Right forelimb (tissue), 1 donor: ENCODE measurements around the gene PSMD8.
"Not testable (repeated sequence)": the region's sequence is repeated elsewhere in the genome, so short reads cannot be mapped to it uniquely, and the experiment has no call there.

Experiments used
- DNase-seq: peaks from one replicate; pipeline ENCODE4 v3.0.0-alpha.2; 2018

Gene PSMD8

GRCh38 chr19:38411898-38412297, 37.5 kb downstream of the PSMD8 start:
- not testable (repeated sequence) for DNase-seq

DNA sequence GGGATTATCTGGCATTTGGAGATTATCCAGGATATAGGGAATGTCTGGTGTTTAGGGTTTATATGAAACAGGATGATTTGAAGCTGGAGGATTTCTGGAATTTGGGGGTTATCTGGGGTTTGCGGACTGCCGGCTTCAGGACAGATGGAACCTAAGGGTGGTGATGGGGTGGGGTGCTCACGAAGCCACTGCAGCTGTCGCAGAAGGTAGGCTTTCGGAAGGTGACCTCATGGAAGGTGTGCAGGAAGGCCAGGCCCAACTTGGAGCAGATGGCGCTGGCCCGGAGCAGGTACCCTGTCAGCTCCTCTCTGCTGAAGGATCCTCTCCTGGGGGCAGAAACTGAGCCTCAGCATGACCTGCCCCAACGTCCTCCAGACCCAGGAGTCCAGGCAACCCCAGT, 38.1 kb downstream of the PSMD8 start:
- DNase-seq: no peak

GRCh38 chr19:38412961-38413360, 38.6 kb downstream of the PSMD8 start:
- DNase-seq: no peak

DNA sequence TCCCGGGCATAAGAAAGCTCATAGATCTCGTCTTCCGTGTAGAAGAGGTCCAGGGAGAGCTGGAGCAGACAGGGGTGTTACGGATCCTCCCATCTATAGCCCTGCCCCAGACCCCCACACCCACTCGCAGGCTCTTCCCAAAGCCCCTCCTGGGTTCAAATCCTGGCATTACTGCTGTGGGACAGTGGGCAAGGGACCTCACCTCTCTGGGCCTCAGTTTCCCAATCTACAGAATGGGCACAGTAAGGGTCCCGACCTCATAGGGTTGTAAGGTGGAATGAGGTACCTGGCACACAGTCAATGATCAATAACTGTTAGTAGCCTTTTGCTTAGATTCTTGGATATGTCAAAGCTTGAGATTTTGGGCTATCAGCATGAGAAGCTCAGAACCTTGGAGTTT, 39.0 kb downstream of the PSMD8 start:
- no peak for DNase-seq

DNA sequence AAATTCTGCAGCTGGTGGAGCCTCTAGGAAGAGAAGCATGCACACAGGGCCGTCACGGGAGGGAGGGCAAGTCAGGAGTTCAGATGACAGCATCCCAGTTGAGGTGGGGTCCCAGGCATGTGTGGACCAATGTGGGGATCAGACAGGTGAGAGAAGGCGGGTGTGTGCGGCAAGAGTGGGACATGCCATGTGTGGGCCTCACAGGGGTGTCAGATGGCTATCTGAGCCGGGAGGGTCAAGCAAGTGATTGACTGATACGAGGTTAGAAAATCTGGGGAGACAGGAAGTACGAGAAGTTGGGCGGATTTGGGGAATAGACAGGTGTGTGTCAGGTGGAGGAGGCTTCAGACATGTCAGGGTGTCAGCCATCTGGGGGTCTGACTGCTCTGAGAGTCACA, 42.8 kb downstream of the PSMD8 start:
- no peak for DNase-seq

DNA sequence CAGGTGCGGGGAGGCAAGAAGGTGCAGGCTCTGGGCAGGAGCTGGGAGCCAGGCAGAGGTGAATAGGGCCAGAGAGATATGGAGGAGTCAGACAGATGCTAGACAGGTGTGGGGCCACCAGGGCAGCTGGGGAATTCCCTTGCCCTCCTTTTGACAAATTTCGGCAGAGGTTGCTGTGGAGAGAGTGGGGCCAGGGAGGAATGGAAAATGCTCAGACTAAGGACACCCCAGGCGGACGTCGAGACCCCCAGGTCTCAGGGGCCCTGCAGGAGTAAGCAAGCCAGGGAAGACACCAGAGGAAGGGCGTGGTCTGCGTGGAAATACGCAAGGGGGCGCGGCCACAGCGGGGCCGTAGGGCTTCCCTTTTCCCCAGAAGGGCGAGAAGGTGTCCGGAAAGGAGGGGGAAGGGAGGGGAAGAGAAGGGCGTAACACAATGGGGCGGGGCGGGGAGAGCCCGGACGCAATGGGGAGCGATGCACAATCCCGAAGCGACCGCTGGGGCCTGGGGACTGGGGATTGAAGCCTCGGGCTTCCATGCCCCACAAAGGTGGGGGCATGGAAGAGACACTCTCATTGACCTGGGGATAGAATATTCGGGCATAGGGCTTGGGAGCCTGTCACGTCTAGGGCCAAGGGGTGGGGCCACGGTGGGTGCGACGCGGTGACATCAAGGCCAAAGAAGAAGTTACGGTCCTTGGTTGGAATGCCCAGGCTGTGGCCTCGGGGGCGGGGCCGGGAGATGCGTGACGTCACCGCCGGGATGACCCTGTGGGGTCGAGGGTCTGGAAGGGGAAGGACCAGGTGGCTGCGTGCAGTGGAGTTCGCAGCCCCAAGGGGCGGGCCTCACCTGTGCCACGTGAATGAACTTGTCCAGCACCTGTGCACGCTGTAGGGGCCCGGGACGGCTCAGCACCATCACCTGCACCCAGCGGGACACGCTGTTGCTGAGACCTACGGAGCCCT, 43.5 kb downstream of the PSMD8 start:
- DNase-seq: no peak

DNA sequence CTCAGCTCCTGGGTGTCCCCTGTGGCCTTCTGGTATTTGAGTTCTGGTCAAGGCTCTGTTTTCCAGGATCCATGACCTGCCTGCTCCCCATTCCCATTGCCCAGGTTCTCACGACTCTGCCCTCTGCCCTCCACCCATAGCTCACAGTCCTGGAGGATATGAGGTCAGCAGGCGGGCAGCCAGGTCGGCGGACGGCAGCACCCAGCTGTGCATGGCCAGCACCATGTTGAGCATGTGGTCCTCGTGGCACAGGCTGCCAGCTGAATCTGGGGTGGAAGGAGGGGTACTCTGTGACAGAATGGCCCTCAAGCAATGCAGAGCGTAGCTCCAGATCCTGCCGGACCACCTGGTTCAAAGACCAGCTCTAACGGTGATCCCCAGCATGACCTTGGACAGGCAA, 46.6 kb downstream of the PSMD8 start:
- no peak for DNase-seq

GRCh38 chr19:38421856-38422255, 47.5 kb downstream of the PSMD8 start:
- no peak for DNase-seq

- DNase-seq: no peak
Observed at GRCh38 chr19:38422438-38422837, 48.1 kb downstream of the PSMD8 start.

GRCh38 chr19:38424272-38424671, 49.9 kb downstream of the PSMD8 start:
- DNase-seq: no peak

DNA sequence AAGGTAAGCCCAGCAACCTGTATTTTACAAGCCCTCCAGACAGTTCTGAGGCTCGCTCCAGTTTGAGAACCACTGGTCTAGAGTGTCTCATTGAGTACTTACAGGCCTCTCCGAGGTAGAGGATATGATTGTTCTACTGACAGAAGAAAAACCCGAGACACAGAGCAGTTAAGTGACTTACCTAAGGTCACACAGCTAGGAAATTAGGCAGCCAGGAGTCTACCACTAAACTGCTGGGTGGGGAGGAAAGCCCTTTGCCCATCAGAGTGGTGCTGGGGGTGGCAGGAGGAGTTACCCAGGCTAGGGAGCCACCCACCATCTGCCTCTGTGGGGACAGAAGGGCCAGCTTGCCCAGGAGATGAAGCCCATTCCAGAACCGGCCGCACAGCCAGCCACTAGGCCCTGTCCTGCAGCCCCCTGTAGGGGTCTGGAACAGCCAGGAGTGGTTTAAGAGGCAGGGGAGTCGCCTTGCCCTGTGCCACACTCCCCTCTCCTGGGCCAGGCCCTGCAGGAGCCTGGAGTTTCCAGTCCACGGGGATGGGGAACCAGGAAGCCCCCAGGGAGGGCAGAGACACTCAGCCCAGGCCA, 50.9 kb downstream of the PSMD8 start:
- DNase-seq: no peak

DNA sequence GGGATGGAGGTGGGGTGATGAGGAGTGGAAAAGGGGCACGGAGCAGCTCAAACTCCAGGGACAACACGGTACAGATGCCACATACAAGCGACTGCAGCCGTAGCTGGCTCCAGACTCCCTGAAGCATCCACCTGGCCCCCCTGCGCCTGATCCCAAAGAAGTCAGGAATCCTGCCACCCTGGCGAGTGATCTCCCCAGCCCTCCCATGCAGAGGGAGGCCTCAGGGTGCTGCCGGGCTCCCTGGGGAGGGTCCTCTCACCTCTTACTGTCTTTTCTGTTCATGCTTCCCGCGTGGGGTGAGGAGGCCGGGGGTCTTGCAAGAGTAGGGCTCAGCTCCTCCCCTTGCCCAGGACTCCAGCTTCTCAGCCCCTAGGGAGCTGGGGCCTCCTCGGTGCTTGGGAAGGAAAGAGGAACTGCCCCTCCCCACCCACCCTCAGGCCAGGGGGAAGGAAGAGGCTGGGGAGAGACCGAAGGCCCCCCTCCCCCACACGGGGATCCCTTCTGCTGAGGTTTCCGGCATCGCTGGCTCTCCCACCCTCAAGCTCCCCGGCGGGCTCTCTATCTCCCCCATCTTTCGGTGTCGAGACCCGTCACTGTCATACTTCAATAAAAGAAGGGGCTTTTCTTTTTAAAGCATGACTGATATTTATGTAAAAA, 51.6 kb downstream of the PSMD8 start, which contains the start of gene RASGRP4:
Gene RASGRP4 (minus strand): TSS at position 410 of the 657 bp plus-strand sequence. CDS start 128 bp downstream, at position 282.
- DNase-seq: no peak

DNA sequence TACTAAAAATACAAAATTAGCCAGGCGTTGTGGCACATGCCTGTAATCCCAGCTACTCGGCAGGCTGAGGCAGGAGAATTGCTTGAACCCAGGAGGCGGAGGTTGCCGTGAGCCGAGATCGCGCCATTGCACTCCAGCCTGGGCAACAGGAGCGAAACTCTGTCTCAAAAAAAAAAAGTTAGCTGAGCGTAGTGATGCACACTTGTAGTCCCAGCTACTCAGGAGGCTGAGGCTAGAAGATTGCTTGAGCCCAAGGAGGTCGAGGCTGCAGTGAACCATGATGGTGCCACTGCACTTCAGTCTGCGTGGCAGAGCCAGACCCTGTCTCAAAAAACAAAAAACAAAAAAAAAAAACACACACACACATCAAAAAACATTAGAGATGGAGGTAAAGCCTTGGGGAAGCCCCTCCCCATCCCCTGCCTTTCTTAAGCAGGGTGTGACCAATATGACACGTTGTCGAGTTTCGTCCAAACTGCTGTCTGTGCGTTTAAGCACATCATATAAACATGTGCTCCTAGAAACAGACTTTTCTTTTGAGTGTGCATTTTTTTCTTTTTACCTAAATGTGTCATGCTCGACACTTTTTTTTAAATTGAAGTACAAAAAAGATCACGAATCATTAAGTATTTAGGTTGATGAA, 52.8 kb downstream of the PSMD8 start:
- DNase-seq: not testable (repeated sequence)

GRCh38 chr19:38429055-38429810, 54.9 kb downstream of the PSMD8 start:
- no peak for DNase-seq

DNA sequence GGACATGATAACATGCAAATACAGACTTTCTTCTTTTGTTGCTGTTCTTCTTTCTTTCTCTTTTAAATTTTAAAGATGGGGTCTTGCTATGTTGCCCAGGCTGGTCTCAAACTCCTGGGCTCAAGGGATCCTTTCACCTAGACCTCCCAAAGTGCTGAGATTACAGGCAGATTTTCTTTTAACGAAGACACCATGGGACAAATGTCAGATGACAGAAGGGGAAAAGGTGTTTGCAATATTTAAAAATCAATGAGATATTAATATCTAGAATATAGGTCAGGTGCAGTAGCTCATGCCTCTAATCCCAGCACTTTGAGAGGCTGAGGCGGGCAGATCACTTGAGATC, 55.4 kb downstream of the PSMD8 start:
- no peak for DNase-seq

DNA sequence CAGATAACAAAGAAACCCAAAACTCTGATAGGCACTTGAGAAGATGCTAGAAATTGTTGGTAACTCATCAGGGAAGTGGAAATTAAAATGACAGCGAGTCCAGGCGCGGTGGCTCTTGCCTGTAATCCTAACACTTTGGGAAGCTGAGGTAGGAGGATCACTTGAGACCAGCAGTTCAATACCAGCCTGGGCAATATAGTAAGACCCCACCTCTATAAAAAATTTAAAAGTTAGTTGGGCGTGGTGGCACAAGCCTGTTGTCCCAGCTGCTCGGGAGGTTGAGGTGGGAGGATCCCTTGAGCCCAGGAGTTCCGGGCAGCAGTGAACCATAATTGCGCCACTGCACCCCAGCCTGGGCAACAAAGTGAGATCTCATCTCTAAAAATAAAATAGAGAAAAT, 56.6 kb downstream of the PSMD8 start:
- DNase-seq: no peak

DNA sequence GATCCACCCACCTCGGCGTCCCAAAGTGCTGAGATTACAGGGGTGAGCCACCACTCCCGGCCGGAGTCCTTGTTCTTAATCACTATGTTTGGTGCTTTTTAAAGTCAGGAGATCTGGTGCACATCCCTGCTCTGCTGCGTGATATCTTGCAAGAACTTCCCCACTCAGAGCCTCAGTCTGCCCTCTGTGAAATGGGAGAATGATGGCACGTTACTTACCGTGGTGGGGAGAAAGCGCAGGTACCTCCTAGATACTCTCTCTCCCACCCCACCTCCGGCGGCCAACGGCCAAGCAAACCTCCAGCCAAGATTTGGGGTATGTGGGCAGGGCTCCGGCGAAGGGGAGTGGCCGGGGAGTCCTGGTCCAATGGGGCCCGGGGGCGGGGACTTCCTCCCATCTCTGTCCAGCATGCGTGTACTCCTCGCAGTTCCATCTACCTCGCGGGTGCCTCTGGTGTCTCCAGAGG, 58.9 kb downstream of the PSMD8 start, which contains the start of gene RYR1:
Gene RYR1 (plus strand): TSS at position 424 of the 466 bp plus-strand sequence. CDS start 139 bp downstream, outside the sequence.
- peak; percentile 67 for DNase-seq
